Measurements from ENCODE around the gene INS.
"Not testable (repeated sequence)": the region's sequence is repeated elsewhere in the genome, so short reads cannot be mapped to it uniquely, and the experiment has no call there.

INS gene

DNA sequence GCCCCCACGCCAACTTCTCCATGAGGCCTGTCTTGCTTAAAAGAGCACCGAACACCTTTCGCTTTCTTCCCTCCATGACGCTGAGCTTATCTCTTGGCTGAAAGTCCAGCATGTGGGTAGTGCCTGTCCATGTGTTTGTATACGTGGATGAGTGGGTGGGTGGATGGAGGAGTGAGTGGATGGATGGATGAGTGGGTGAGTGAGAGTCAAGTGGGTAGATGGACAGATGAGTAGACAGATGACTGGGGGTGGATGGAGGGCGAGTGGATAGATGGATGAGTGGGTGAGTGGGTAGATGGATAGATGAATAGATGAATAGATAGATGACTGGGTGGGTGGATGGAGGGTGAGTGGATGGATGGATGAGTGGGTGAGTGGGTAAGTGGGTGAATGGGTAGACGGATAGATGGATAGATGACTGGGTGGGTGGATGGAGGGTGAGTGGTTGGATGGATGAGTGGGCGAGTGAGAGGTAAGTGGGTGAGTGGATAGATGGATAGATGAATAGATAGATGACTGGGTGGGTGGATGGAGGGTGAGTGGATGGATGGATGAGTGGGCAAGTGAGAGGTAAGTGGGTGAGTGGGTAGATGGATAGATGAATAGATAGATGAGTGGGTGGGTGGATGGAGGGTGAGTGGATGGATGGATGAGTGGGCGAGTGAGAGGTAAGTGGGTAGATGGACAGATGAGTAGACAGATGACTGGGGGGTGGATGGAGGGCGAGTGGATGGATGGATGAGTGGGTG is 36.1 kb downstream of the INS start:
- Mint-ChIP-seq H3K27me3 (peaks cover 36% of the 10 kb centered on the region), H3K9me3 (peaks cover 17% of the 10 kb centered on the region)
- H3K36me3 Mint-ChIP-seq; H3K27ac Mint-ChIP-seq; ATAC-seq (ENCODE audit: low read depth); H3K4me1 Mint-ChIP-seq; DNase-seq (ENCODE audit: low spot score in 2 of 2); H3K4me3 Mint-ChIP-seq: not testable (repeated sequence)

DNA sequence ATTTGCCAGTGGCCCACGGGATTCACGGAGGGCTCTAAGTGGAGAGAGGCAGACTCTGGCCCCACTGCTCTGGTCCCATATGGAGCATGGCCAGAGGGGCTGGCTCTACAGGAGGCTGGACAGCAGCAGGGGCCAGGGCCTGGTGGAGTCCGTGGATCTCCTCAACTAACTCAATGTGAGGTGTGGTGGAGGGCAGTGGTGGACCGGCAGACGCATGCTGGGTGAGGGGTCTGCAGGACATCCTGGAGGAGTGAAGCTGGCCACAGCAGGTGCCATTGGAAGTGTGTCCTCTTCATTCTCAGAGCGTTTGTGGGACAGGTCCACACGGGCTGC is 37.4 kb downstream of the INS start:
- peaks cover 4% of the 10 kb centered on the region for H3K36me3 Mint-ChIP-seq
- peaks cover 17% of the 10 kb centered on the region for H3K9me3 Mint-ChIP-seq
- no peak for ATAC-seq (ENCODE audit: low read depth)
- H3K27me3 Mint-ChIP-seq: peaks cover 39% of the 10 kb centered on the region
- DNase-seq (ENCODE audit: low spot score in 2 of 2): no peak
- peaks cover 4% of the 10 kb centered on the region for H3K4me1 Mint-ChIP-seq
- H3K4me3 Mint-ChIP-seq: no peak overlapping the region
- H3K27ac Mint-ChIP-seq: no peak overlapping the region

DNA sequence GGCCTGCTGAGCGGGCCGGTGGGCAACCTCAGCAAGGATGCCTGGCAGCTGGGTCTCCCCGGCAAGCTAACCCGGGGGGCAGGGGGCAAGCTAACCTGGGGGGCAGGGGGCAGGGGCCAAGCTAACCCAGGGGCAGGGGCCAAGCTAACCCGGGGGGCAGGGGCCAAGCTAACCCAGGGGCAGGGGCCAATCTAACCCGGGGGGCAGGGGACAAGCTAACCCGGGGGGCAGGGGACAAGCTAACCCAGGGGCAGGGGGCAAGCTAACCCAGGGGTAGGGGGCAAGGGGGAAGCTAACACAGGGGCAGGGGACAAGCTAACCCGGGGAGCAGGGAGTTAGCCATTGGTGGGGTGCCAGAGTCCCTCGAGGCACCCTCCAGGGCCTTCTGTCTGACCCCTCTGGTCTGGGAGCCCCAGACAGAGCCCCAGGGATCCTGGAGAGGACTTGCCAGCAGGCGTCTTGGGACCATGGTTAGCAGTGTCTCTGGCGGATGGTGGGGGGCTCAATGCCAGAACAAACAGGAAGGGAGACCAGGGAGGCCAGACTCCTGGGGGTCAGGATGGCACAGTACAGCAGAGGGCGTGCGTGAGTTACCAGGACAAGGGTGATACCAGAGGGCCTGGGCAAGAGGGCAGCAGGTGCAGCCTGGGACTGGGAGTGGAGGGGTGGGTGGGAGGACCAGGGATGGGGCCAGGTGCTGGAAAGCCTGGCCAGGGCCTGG is 37.9 kb downstream of the INS start:
- peaks cover 17% of the 10 kb centered on the region for H3K9me3 Mint-ChIP-seq
- no peak overlapping the region for H3K4me3 Mint-ChIP-seq
- DNase-seq (ENCODE audit: low spot score in 2 of 2): no peak
- H3K27ac Mint-ChIP-seq: no peak overlapping the region
- H3K4me1 Mint-ChIP-seq: peaks cover 4% of the 10 kb centered on the region
- peaks cover 39% of the 10 kb centered on the region for H3K27me3 Mint-ChIP-seq
- H3K36me3 Mint-ChIP-seq: peaks cover 4% of the 10 kb centered on the region
- ATAC-seq (ENCODE audit: low read depth): no peak

DNA sequence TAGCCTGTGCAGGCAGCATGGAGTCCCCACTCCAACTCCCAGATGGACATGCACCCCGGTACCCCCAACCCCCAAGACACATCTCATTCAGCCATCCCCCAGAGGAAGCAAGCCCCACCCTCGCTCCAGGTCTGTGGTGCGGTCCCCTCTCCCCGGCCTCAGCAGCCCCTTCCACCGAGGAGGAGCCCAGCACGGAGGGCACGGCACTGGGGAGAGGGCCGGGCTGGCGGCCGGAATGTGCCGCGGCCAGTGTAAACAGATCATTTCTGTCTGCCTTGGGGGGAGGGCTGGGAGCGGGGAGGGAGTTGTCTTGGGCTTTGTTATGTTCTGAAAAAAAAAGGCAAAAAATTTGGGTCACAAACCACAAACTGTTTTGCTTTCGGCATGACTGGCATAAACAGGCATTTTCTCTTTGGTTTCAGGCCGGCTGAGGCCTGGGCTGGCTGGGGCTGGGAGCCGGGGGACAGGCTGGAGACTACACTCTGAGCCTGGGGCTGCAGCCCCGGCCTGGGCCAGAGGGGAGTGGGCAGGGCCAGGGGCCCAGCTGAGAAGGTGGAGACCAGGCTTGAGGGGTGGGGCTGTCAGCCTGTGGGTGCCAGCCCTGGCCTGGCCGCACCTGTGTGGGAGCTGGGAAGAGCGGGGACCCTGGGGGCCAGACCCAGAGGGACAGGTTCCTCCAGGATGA is 38.6 kb downstream of the INS start:
- Mint-ChIP-seq H3K9me3 (peaks cover 18% of the 10 kb centered on the region), H3K4me1 (peaks cover 4% of the 10 kb centered on the region), H3K27ac (no peak overlapping the region), H3K36me3 (peaks cover 4% of the 10 kb centered on the region), H3K27me3 (peaks cover 39% of the 10 kb centered on the region), H3K4me3 (no peak overlapping the region)
- DNase-seq (ENCODE audit: low spot score in 2 of 2) (no peak), ATAC-seq (ENCODE audit: low read depth) (no peak)

DNA sequence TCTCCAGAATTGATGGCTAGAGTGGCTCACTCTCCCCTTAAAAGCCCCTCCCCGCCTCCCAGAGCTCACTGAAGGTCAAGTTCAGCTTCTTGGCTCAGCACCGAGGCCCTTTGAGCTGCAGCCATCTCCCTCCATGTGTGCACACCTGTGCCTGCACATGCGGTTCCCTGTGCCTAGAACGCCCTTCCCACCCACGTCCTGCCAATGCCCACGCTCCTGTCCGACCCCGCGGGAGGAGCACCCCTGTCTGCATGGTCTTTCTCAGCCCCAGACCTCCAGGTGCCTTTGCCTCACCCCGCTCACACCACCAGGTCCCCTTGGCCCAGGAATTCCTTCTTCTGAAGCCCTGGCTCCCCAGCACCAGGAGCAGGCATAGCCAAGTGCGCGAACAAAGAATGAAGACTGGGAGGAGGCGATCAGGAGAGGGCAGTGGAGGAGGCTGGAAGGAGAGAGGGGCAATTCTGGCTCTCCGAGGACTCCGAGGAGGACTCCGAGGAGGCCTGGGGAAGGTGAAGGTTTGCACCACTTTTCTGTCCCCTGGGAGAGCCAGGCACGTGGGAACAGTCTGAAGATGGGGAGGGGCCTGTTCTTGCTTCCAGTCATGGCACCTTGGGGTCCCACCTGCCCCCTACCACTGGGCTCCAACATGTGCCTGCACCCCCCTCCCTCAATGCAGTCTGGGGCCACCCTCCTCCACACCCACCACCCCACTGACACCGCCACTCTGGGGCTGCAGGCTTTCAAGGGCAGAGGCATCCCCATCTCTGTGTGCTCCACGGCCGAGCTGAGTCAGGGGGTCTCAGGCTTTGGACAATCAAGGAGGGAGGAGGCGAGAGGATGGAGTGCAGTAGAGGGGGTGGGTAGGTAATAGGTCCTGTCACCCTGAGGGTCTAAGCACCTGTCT is 39.5 kb downstream of the INS start:
- peaks cover 3% of the 10 kb centered on the region for H3K36me3 Mint-ChIP-seq
- H3K4me3 Mint-ChIP-seq: no peak overlapping the region
- H3K27ac Mint-ChIP-seq: no peak overlapping the region
- peaks cover 35% of the 10 kb centered on the region for H3K27me3 Mint-ChIP-seq
- no peak for ATAC-seq (ENCODE audit: low read depth)
- peaks cover 16% of the 10 kb centered on the region for H3K9me3 Mint-ChIP-seq
- no peak for DNase-seq (ENCODE audit: low spot score in 2 of 2)
- H3K4me1 Mint-ChIP-seq: peaks cover 4% of the 10 kb centered on the region

DNA sequence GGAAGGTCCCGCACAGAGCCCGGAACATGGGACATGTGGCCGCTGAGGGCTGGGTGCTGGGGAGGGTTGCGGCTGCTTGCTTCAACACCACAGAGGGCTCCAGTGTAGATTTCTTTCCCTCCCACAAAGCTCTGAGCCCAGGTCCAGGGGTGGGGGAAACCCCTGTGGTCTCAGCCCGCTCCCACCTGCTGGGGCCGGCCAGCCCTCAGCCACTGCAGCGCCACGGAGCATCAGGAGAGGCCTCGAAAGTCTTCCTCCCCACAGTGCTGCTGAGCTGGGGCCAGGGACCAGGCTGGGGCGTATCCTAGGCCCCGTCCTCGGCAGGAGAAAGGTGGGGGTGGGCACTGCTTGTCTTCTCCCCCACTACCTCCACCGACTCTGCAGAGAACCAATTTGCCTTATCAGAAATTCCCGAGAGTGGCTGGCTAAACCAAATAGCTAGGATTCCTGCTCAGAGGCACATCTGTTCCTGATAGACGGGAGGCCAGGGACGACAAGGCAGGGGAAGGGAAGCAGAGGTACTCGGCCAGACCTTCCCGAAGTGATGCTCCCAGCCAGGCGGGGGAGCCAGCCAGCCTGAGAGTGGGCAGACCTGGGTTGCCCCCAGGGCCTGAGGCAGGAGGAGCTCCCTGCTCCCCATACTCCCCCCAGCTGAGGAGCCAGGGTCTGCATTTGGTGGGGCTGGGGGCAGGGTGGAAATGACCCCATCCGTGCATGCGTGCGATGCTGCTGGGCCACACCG is 40.5 kb downstream of the INS start:
- Mint-ChIP-seq H3K4me1 (peaks cover 4% of the 10 kb centered on the region), H3K9me3 (peaks cover 14% of the 10 kb centered on the region), H3K36me3 (no peaks in the 10 kb centered on the region), H3K4me3 (no peak overlapping the region), H3K27me3 (peaks cover 28% of the 10 kb centered on the region), H3K27ac (no peak overlapping the region)
- DNase-seq (ENCODE audit: low spot score in 2 of 2) (no peak), ATAC-seq (ENCODE audit: low read depth) (no peak)

DNA sequence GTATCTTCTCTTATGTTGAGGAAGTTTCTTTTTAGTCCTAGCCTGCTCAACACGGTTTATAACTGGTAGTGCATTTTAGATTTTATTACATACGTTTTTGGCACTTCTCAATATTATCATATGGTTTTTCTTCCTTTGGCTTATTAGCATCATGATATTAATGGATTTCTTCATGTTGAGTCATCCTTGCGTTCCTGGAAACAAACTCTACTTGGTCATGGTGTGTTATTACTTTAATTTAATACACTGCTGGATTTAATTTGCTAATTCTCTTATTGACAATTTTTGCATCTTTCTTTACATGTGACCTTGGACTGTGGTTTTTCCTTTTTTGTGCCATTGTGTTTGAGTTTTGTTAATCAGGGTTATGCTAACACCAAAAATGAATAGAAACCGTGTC is 42.3 kb downstream of the INS start:
- Mint-ChIP-seq H3K9me3 (peaks cover 6% of the 10 kb centered on the region), H3K4me3 (no peak overlapping the region), H3K36me3 (no peaks in the 10 kb centered on the region), H3K4me1 (no peaks in the 10 kb centered on the region), H3K27me3 (peaks cover 18% of the 10 kb centered on the region), H3K27ac (no peak overlapping the region)
- ATAC-seq (ENCODE audit: low read depth) (no peak), DNase-seq (ENCODE audit: low spot score in 2 of 2) (no peak)

DNA sequence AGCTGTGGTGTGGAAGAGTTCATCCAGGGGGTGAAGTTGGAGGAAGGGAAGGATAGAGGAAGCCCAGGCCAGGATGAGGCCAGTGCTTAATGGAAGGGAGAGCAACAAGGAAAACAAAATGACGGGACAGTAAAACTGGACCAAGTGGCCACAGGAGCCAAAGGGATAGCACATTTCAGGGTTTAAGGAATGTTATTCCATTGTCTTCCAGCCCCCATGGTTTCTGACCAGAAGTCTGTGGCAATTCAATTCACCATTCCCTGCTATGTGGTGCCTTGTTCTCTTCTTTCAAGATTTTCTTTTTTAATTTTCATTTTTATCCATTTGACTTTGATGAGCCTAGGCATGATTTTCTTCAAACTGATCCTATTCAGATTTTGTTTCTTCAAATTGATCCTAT is 44.3 kb downstream of the INS start:
- no peak for DNase-seq (ENCODE audit: low spot score in 2 of 2)
- H3K9me3 Mint-ChIP-seq: peaks cover 6% of the 10 kb centered on the region
- ATAC-seq (ENCODE audit: low read depth): no peak
- H3K27me3 Mint-ChIP-seq: peaks cover 14% of the 10 kb centered on the region
- no peak overlapping the region for H3K27ac Mint-ChIP-seq
- H3K4me1 Mint-ChIP-seq: no peaks in the 10 kb centered on the region
- H3K4me3 Mint-ChIP-seq: no peak overlapping the region
- no peaks in the 10 kb centered on the region for H3K36me3 Mint-ChIP-seq

DNA sequence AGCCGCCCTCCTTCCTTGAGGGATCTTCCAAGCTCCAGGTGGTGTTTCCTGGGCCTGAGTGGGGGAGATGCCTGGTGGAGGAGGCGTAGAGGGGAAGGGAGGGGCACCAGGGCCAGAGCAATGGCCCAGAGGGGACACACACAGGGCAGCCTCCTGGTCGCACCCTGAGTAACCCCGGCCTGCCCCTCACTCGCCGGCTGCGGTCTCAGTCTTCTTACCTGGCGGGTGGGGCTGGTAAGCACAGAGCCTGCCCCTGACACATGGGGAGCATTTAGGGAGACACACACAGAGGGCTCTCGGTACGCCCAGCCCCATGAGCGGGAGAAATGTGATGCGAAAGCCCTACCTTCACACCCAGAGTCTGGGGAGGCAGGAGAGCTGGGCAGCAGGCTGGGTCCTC is 45.7 kb downstream of the INS start:
- DNase-seq (ENCODE audit: low spot score in 2 of 2) (no peak), ATAC-seq (ENCODE audit: low read depth) (no peak)
- Mint-ChIP-seq H3K27ac (no peak overlapping the region), H3K27me3 (peaks cover 11% of the 10 kb centered on the region), H3K36me3 (no peaks in the 10 kb centered on the region), H3K4me1 (no peaks in the 10 kb centered on the region), H3K4me3 (no peak overlapping the region), H3K9me3 (peaks cover 6% of the 10 kb centered on the region)

DNA sequence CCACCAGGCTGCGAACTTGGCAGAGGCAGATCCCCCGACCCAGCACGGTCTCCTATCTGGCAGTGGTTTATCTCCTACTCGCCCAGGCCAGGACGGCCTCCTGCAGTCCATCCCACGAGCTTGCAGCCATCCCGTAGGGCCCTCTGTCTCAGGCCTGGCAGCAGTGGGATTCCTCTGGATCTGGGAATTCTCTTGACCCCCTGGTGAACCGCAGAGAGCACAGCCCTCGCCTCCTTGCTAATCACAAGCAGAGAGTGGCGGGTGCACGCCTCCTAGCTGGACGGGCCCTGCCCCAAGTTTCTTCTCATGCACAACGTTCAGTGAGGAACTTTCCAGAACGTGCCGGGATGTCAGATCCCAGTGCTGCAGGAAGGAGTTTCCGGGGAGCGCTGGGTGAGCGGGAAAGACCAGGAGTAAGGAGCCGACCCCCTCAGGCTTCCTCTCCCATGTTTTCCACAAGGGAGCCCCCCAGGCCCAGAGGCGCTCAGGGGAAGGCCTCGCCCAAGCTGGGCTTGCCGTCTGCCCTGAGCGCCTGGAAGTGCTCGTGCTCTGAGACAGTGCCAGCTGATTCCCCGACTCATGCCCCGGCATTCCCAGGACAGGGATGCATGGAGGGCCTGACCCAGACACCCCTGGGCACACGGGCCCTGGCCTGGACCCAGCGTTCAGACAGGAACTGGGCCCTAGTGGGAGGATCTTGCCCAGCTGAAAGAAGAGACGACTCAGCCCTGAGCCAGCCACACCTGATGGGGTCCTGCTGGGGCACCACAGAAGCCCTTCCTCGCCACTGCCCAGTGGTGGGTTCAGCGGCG is 46.4 kb downstream of the INS start:
- Mint-ChIP-seq H3K27me3 (peaks cover 6% of the 10 kb centered on the region), H3K9me3 (peaks cover 6% of the 10 kb centered on the region), H3K4me3 (no peak overlapping the region), H3K4me1 (no peaks in the 10 kb centered on the region), H3K36me3 (no peaks in the 10 kb centered on the region), H3K27ac (no peak overlapping the region)
- DNase-seq (ENCODE audit: low spot score in 2 of 2) (no peak), ATAC-seq (ENCODE audit: low read depth) (no peak)

DNA sequence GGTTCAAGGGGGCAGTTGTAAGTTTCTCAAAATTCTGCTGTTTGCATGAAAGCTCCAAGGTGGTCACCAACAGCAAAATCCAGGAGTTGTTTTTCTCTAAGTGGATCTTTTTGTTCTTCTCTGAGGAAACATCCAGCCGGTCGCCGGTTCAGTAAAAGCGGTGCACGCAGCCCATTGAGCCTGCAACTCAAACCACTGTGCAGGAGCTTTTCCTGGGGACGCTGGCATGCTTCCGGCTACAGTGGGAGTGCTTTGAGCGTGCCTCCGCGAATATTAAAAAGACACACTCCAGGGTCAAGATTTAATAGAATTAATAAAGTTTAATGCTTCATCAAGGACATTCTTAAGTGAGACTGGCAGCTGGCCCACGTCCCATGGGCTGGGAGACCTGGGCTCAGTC is 47.2 kb downstream of the INS start:
- no peak overlapping the region for H3K27ac Mint-ChIP-seq
- no peak for DNase-seq (ENCODE audit: low spot score in 2 of 2)
- peaks cover 5% of the 10 kb centered on the region for H3K27me3 Mint-ChIP-seq
- H3K9me3 Mint-ChIP-seq: peaks cover 6% of the 10 kb centered on the region
- H3K36me3 Mint-ChIP-seq: no peaks in the 10 kb centered on the region
- no peaks in the 10 kb centered on the region for H3K4me1 Mint-ChIP-seq
- no peak overlapping the region for H3K4me3 Mint-ChIP-seq
- no peak for ATAC-seq (ENCODE audit: low read depth)

DNA sequence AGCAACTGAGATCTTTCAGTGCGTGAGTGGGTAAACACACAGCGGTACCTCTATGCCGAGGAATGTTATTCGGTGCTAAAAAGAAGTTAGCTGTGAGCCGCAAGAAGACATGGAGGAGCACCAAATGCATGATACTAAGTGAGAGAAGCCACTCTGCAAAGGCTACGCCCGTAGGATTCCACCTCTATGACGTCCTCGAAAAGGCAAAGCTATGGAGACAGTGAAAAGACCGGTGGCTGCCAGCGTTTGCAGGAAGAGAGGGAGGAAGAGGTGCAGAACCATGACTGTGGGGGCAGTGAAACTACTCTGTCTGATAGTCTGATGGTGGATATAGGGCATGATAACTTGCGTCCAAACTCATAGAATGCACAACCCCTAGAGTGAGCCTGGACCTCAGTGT is 50.5 kb downstream of the INS start:
- DNase-seq (ENCODE audit: low spot score in 2 of 2) (no peak), ATAC-seq (ENCODE audit: low read depth) (no peak)
- H3K4me1 Mint-ChIP-seq: no peaks in the 10 kb centered on the region
- H3K9me3 Mint-ChIP-seq: no peaks in the 10 kb centered on the region
- no peaks in the 10 kb centered on the region for H3K36me3 Mint-ChIP-seq
- H3K27ac Mint-ChIP-seq: no peak overlapping the region
- no peak overlapping the region for H3K4me3 Mint-ChIP-seq
- peaks cover 4% of the 10 kb centered on the region for H3K27me3 Mint-ChIP-seq

All from memory B cell (primary cell).